Uterus (tissue), 2 donors: Measurements from ENCODE around the gene TAS2R9.

Source experiments
- CTCF ChIP-seq, 4 experiments: fragments of 200-600 bp in 2 of 4; fragments of 450-650 bp in 2 of 4; sonication (generic) in 2 of 4; IDR thresholded peaks; one replicate each; pipeline ENCODE4 v1.5.1; 2016 to 2019; ENCODE audit warnings: antibody characterized with exemption in 4 of 4, mild to moderate bottlenecking in 2 of 4, moderate library complexity in 1 of 4
- POLR2A ChIP-seq, 2 donors: fragments of 450-650 bp; IDR thresholded peaks; one replicate each; pipeline ENCODE4 v1.6.1; 2016; ENCODE audit warnings: antibody characterized with exemption in 2 of 2, mild to moderate bottlenecking in 1 of 2, moderate library complexity in 1 of 2

GRCh38 chr12:10842862-10843261 lies 32.9 kb upstream of the TAS2R9 start:
- TF ChIP-seq CTCF (IDR thresholded peaks at IDR 0.05): no peak
- TF ChIP-seq POLR2A (IDR thresholded peaks at IDR 0.05): no peak
